ENCODE data around the gene CR1L.
"Not testable (repeated sequence)": the region's sequence is repeated elsewhere in the genome, so short reads cannot be mapped to it uniquely, and the experiment has no call there.

Gene CR1L

DNA sequence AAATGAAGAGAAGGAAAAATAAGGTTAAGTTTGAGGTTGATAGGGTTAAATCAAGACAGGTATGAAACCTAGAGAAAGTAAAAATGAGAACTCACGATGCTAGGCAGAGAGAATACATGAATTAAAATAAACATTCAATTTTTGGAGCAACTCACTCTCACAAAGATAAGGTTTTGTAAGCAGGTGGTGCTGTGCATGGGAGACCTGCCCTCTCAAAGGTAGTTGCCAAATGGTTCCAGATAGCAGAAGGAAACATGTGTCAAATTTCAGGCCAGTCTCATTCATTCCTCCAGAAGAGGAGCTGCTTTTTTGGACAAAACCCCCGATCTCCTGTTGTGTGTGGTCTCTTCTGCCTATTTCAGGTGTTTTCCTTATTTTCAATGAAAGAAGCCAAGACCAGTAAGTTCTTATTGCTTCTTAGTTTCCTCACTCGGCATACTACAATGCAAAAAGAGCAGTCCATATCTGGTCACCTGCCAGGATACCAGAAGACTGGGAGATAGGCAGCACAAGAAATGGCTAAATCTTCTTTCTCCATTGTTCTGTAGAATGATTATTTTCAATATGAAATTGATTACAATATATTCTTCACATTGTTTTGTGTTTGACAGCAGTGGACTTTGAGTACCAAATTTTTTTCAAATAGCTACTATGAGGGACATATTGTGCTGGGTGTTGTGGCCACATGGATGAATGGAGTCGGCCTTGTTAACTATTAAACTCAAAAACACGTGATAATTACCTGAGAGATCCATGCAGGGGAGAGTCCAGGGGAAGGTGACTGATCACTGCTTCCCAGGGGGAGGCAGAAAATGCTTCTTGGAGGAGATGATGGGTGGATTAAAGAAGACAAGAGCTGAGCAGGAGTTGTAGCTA is 3.6 kb downstream of the CR1L start:
- in situ Hi-C loops (cut with HindIII; ENCODE audit: low pct_unique_long_range_greater_than_20kb, low sequenced_read_pairs): no loop called here
- TF ChIP-seq JUND (IDR thresholded peaks at IDR 0.05; ENCODE audit: low read depth): no peak
- no peak for DNase-seq (ENCODE audit: low read depth in 1 of 2, low spot score in 1 of 2)

DNA sequence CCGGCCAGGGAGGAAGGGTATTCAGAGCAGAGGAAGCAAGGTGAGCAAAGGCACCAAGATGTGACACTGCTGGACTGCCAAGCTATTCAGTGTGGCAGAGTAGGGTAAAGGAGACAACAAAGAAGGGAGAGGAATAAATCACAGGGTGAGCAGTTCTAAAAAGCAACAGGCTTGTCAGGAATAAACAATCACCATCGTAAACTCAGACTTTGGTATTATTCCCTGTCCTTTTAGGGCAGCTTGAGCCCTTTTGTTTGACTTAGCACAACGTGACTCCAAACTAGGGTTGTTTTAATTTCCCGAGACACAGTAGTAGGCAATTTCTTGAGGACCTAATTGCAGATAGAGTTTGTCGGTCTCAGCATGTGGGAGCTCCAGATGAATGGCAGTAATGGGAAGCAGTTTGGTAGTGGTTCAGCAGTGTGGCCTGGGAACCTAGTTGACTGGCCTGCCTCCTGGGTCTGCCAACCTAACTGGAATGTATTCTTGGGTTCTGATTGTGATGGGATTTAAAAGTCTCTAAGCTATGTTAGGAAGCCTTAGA is 4.3 kb downstream of the CR1L start:
- DNase-seq (ENCODE audit: low read depth in 1 of 2, low spot score in 1 of 2): no peak
- in situ Hi-C loops (cut with HindIII; ENCODE audit: low pct_unique_long_range_greater_than_20kb, low sequenced_read_pairs): no loop called here
- no peak for TF ChIP-seq JUND (IDR thresholded peaks at IDR 0.05; ENCODE audit: low read depth)

DNA sequence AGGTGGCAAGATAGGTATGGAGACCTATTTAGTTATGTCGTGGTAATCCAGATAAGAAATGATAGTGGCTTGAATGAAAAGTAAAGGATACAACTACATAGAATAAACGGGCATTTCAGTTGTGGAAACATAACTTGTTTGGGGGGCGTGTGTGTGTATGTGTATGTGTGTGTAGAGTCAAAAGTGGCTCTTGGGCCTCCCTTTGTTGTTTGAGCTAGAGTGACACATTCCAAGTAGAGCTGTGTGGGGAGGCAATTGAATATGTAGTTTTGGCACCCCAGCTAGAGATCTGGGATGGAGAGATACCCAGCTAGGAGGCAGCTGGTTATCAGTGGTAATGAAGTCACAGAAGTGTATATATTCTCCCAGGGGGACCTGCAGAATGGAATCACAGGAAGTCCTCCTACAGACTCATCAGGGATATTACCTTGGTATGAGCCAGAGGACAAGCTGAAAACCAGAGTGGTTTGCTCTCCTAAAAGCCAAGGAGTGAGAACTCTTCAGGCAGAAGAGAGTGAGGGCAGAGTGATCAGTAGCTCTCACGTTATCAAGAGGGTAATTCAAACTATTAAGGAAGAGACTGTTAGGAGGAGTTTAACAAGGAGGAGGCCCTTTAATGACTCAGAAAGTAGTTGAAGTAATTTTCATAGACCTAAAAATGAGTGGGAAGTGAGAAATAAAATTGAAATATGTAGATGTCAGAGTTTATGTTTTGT is 5.1 kb downstream of the CR1L start:
- no peak for TF ChIP-seq JUND (IDR thresholded peaks at IDR 0.05; ENCODE audit: low read depth)
- DNase-seq (ENCODE audit: low read depth in 1 of 2, low spot score in 1 of 2): no peak
- in situ Hi-C loops (cut with HindIII; ENCODE audit: low pct_unique_long_range_greater_than_20kb, low sequenced_read_pairs): no loop called here

DNA sequence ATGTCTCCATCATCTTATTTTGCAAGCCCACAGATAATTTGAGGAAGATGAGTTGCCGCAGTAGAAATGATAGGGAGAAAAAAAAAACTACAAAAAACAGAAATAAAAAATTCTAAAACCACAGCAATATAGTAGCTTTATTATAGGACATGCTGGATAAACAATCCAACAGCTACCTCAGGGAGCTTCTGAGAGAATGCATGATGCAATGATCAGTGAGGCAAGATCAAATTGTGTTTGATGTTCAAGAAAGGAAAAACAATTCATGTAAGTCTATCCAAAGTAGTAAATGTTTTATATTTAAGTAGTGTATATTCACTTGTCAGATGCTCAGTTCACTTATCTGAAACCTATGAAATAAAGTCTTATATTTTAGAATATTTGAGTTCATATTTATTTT is 6.7 kb downstream of the CR1L start:
- no peak for DNase-seq (ENCODE audit: low read depth in 1 of 2, low spot score in 1 of 2)
- in situ Hi-C loops (cut with HindIII; ENCODE audit: low pct_unique_long_range_greater_than_20kb, low sequenced_read_pairs): no loop called here
- TF ChIP-seq JUND (IDR thresholded peaks at IDR 0.05; ENCODE audit: low read depth): no peak

DNA sequence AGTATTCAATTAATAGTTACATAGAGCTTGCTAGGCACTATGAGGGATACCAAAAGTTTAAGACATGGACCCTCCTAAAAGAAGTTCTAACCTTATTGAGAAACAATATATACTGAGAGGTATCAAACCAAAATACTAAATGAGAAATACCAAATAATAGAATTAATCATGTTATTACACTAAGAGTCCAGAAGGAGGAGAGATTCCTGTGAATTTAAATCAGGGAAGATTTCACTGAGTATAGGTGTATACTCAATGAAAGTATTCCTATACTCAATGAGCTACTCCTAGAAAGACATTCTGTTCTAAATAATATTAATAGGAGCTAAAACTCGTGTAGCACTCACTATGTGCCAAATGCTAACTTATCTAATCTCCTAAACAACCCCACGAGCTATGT is 9.4 kb downstream of the CR1L start:
- DNase-seq (ENCODE audit: low read depth in 1 of 2, low spot score in 1 of 2): peak in 1 of 2 experiments; percentile 24
- in situ Hi-C loops (cut with HindIII; ENCODE audit: low pct_unique_long_range_greater_than_20kb, low sequenced_read_pairs): no loop called here
- TF ChIP-seq JUND (IDR thresholded peaks at IDR 0.05; ENCODE audit: low read depth): no peak

DNA sequence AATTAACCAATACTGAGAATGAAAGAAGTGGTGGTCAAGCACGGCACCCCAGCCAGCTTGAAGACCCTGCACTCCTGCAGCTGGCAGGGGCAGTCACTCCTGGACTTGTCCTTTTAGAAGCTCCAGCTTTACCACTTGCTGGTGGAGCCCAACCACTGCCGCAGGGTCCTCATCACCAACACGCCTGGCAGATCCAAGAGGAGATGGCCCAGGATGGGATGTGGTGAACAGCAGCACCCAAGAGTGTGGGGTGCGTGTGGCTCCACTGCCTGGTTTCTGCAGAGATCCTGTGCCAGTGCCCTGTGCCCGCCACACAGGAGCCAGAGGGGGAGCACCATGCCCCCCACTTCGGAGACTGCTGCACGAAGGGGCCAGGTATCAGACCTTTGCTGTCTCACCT is 13.5 kb downstream of the CR1L start:
- no peak for DNase-seq (ENCODE audit: low read depth in 1 of 2, low spot score in 1 of 2)
- no peak for TF ChIP-seq JUND (IDR thresholded peaks at IDR 0.05; ENCODE audit: low read depth)
- in situ Hi-C loops (cut with HindIII; ENCODE audit: low pct_unique_long_range_greater_than_20kb, low sequenced_read_pairs): no loop called here

DNA sequence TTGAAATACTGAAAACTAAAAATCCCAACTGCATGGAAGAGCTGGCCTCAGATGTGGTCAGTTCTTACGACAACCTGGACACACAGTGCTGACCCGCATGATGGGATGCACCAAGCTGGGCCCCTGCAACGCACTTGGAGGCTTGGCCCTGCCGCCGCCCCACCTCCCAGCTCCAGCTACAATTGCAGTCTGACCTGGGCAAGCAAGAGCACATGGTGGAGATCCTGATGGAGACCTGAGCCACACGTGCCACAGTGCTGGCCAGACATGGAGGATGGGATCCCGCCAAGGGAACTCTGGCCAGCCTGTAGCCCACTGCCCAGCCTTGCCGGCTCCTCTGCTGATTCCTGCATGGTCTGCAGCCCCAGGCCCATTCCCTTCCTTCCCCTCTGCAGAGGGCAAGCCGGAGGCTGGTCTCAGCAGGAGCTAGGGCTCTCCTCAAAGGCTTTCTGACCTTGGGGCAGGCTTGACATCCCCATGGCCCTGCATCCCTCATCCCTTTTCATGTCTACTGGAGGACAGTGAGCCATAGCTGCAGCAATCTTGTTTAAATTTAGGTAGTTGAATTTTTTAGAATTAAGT is 14.1 kb downstream of the CR1L start:
- in situ Hi-C loops (cut with HindIII; ENCODE audit: low pct_unique_long_range_greater_than_20kb, low sequenced_read_pairs): no loop called here
- TF ChIP-seq JUND (IDR thresholded peaks at IDR 0.05; ENCODE audit: low read depth): no peak
- no peak for DNase-seq (ENCODE audit: low read depth in 1 of 2, low spot score in 1 of 2)

DNA sequence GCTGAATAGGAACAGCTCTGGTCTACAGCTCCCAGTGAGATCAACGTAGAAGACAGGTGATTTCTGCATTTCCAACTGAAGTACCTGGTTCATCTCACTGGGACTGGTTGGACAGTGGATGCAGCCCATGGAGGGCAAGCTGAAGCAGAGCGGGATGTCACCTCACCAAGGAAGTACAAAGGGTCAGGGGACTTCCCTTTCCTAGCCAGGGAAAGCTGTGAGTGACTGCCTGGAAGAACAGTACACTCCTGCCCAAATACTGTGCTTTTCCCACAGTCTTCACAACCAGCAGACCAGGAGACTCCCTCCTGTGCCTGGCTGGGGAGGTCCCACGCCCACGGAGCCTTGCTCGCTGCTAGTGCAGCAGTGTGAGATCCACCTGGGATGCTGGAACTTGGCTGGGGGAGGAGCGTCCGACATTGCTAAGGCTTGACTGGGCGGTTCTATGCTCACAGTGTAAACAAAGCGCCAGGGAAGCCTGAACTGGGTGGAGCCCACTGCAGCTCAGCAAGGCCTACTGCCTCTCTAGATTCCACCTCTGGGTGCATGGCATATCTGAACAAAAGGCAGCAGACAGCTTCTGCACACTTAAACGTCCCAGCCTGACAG is 14.7 kb downstream of the CR1L start:
- DNase-seq (ENCODE audit: low read depth in 1 of 2, low spot score in 1 of 2): peak in 1 of 2 experiments; percentile 65
- in situ Hi-C loops (cut with HindIII; ENCODE audit: low pct_unique_long_range_greater_than_20kb, low sequenced_read_pairs): no loop called here
- TF ChIP-seq JUND (IDR thresholded peaks at IDR 0.05; ENCODE audit: low read depth): no peak

DNA sequence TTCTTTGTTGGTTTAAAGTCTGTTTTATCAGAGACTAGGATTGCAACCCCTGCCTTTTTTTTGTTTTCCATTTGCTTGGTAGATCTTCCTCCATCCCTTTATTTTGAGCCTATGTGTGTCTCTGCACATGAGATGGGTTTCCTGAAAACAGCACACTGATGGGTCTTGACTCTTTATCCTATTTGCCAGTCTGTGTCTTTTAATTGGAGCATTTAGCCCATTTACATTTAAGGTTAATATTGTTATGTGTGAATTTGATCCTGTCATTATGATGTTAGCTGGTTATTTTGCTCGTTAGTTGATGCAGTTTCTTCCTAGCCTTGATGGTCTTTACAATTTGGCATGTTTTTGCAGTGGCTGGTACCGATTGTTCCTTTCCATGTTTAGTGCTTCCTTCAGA is 16.5 kb downstream of the CR1L start:
- DNase-seq (ENCODE audit: low read depth in 1 of 2, low spot score in 1 of 2); in situ Hi-C loops (cut with HindIII; ENCODE audit: low pct_unique_long_range_greater_than_20kb, low sequenced_read_pairs): not testable (repeated sequence)

DNA sequence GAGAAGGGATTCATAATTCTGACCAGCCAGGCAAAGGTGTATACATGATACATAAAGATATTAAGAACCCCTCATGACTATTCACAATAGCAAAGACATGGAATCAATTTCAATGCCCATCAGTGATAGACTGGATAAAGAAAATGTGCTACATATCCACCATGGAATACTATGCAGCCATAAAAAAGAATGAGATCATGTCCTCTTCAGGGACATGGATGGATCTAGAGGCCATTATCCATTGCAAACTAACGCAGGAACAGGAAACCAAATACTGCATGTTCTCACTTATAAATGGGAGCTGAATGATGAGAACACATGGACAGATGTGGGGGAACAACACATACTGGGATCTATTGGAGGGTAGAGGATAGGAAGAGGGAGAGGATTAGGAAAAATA is 21.4 kb downstream of the CR1L start:
- no peak for TF ChIP-seq JUND (IDR thresholded peaks at IDR 0.05; ENCODE audit: low read depth)
- DNase-seq (ENCODE audit: low read depth in 1 of 2, low spot score in 1 of 2): no peak
- in situ Hi-C loops (cut with HindIII; ENCODE audit: low pct_unique_long_range_greater_than_20kb, low sequenced_read_pairs): no loop called here

DNA sequence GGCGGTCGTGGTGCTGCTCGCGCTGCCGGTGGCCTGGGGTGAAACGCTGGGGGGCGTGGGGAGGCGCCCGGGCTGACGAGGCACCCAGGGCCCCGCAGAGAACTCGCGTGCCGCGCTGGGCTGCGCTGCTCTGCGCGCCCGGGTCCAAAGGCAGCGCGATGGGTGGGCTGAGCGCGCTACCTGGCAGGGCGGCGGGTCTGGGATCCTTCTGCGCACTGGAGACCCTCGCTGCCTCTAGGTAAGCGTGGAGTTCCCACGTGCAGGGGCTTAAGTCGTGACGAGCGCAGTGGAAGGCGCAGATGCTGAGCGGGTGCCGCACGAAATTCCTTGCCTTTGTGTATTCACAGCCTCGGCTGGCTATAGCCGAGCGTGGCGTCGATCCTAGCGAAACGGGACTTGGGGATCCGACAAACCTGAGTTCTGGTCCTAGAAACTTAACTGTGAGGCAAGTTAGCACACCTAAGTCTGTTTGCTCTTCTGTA is 24.6 kb downstream of the CR1L start:
- no peak for DNase-seq (ENCODE audit: low read depth in 1 of 2, low spot score in 1 of 2)
- TF ChIP-seq JUND (IDR thresholded peaks at IDR 0.05; ENCODE audit: low read depth): no peak
- in situ Hi-C loops (cut with HindIII; ENCODE audit: low pct_unique_long_range_greater_than_20kb, low sequenced_read_pairs): no loop called here

DNA sequence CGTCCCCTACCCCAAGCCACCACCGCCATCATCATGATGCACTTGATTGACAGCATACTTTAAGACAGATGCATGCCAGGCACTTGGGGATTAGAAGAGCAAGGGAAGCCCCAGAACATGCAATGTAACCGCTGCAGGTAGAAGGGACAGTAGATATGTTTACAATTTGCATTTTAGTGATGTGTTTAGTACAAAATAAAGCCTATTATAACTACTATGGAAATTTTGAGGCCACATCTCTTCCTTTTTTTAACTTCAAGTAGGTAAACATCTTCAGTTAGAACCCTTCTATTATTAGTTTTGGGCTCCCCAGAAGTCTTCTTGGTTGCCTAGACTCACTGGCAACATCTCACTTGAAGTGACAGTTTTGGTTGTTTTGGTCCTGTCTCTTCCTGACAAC is 25.3 kb downstream of the CR1L start:
- DNase-seq (ENCODE audit: low read depth in 1 of 2, low spot score in 1 of 2): no peak
- TF ChIP-seq JUND (IDR thresholded peaks at IDR 0.05; ENCODE audit: low read depth): no peak
- in situ Hi-C loops (cut with HindIII; ENCODE audit: low pct_unique_long_range_greater_than_20kb, low sequenced_read_pairs): no loop called here
